ENCODE measurements around the gene TCAP.

The TCAP gene, protein sequence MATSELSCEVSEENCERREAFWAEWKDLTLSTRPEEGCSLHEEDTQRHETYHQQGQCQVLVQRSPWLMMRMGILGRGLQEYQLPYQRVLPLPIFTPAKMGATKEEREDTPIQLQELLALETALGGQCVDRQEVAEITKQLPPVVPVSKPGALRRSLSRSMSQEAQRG

DNA sequence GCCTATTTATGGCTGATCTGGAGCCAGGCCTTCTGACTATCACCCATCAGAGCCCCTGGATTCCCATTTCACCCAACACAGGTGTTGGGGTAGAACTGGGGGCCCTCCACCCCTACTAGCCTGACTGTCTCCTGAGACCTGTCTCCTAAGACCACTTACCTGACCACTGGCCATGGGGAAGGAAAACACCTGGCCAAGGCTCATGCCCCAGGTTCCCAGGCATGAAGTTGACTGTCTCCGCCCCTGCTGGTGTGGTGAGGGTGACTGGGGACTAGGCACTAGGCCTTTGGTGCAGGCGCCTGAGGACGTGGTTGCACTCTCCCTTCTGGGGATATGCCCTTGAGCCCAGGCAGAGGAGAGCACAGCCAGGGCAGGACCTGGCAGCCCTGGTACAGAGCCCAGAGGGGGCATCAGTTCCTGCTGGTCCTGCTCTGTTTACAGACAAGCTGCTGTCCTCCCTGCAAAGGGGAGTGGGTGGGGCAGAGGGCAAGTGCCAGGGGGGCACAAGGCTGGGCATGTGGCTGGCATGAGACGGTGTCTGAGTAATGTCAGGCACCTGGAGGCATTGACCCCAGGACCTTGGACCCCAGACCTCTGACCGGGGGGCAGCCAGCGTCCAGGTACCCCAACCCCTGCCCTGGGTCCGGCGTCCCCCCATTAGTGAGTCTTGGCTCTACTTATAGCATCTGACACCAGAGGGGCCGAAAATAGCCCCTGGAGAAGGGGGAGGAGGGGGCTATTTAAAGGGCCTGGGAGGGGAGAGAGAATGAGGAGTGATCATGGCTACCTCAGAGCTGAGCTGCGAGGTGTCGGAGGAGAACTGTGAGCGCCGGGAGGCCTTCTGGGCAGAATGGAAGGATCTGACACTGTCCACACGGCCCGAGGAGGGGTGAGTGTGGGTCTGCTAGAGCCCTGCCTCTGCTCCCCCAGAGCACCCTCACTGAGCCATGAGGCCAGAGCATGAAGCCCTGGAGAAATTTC, at the start of gene TCAP:
Gene TCAP, plus strand, starts transcription at position 769 of the 981 bp plus-strand sequence. Its CDS starts 11 bp downstream, at position 780.
- no peak for DNase-seq

DNA sequence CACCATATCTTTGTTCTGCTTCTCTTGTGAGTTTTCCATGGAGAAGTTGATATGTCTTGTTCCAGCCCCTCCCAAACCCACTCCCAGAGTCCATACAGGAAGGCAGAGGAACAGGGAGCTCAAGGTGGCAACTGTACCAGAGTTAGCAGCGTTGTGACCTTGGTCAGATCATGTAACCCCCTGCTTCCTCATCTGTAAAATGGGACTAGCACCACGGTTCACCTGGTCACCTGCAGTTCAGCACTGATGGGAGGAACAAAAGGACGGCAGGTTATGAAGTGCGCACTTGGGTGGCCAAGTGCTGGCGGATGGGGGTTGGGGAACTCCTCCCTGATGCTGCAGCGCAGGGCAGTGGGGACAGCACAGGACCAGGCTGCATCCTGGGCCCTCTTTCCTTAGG, 49.7 kb upstream of the TCAP start:
- no peak for DNase-seq

DNA sequence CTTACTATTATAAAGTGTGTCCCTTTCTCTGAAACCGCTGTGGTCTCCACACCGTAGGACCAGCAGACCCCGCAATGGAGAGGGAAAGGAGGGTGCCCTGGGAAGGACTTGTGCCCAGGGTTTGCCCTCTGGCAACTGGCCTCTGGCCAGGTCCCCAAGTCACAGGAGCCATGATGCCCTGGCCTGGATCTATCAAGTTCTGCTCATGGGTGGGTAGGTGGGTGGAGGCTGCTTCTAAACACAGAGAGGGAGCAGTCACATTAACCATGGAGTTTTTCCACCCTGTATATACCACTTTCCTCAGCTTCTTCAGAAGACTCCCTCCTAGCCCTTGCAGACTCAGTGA, 48.1 kb upstream of the TCAP start:
- no peak for DNase-seq

DNA sequence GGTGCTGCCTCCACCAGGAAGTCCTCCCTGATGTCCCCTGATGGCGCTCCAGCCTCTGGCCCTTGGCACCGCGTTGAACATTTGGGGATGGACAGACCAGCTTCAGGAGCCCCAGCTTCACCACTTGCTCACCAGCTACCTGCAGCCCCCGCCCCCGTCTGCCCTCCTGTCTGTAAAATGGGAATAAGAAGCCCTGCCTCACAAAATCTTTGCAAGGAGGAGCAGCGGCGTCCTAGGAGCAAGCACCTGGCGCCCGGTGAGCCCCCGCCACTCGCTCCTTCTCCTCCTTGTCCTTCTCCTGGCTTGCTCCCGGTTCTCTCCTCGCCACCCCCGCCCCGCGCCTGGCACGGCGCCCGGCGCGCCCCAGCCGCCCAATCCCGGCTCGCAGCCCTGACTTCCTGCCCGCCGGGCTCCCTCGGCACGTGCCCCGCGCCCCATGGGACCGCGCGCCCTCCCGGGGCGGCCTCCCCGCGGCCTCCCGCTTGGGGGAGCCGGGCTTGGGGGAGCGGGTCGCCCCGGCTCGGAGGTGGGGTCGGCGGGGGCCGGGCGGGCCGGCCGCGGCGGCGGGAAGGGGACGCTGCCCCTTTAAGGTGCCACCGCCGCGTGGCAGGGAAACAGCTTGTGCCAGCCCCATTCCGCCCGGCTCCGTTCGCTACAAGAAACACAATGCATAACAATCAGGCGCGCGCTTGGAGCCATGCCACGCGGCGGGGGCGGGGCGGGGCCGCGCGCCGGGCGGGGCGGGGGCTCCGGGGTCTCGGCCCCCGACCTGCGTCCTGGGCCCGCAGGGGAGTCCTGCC, 47.5 kb upstream of the TCAP start:
- DNase-seq = peak; percentile 37

DNA sequence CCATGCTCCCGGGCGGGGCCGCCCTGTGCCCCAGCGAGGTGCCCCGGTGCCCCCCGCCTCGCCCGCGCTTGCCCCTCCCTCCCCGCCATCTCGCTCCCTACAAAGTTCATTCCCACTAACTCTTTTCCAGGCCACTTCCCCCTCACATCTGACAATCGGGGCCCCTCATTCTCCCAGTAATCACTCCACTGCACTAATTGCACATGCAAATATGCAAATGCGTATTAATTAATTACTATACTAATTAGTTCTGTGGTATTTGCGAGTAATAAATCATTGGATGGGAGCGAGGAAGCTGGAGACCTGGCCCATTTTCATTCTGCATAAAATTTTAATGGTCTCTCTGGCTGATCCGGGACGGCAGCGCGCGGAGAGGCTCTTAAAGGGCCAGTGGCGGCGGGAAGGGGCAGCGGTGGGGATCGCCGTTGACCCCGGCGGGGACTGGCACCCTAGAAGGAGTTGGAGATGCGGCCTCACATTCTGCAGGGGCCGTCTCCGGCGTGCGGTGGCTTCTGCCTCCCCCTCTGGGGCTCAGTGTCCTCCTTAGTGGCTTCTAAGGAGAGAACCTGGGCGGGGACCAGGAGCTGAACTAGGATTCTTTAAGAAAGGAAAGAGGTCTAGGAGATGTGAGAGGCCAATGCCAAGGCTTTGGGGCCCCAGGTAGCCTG, 46.8 kb upstream of the TCAP start:
- DNase-seq = no peak

DNA sequence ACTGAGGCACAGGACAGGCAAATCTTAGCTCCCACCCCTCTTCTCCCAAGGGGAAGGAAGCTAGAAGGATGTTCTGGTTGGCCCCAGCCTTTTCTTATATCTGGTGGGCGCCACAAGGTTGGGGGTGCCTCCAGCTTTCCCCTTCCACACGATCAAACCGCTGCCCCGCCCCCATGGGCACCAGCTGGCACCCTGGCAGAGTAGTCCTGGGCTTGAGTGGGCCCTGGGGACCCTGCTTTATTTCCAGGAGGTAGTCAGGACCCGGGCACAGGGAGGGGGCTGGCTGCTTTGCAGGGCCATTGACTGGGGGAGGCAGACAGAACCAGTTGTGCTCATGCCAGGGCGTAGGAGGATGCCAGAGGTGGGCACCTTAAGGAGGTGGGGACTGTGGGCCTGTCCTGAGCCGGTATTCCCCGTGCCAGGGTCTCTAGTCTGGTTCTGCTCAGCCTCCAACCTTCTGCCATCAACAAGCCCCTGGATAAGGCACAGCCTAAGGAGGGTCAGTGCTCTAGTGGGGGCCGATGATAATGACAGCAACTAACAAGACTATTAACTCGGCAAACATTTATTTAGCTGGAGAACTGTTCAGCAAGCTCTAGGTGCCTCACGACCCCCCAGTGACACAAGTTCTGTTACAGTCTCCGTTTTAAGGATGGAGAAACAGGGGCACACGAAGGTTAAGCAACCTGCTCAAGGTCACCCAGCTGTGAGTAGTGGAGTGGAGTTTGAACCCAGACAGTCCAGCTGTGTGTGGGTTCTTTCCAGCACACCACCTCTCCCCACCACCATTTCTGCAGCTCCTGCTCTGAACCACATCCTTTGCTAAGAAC, 46.0 kb upstream of the TCAP start:
- no peak for DNase-seq

DNA sequence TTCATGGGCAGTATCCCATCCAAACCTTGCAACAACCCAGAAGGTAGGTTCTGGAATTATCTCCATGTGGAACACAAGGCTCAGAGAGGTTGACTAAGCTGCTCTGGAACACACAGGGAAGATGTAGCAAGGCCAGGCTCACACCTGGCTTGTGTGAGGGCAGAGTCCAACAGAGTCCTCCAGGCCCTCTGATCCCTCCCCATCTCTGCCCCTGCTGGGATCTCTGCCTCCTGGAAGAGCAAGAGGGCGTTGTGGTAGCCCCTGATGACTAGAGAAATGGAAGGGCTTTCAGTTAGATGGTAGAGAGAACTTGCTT, 45.4 kb upstream of the TCAP start:
- DNase-seq = no peak

DNA sequence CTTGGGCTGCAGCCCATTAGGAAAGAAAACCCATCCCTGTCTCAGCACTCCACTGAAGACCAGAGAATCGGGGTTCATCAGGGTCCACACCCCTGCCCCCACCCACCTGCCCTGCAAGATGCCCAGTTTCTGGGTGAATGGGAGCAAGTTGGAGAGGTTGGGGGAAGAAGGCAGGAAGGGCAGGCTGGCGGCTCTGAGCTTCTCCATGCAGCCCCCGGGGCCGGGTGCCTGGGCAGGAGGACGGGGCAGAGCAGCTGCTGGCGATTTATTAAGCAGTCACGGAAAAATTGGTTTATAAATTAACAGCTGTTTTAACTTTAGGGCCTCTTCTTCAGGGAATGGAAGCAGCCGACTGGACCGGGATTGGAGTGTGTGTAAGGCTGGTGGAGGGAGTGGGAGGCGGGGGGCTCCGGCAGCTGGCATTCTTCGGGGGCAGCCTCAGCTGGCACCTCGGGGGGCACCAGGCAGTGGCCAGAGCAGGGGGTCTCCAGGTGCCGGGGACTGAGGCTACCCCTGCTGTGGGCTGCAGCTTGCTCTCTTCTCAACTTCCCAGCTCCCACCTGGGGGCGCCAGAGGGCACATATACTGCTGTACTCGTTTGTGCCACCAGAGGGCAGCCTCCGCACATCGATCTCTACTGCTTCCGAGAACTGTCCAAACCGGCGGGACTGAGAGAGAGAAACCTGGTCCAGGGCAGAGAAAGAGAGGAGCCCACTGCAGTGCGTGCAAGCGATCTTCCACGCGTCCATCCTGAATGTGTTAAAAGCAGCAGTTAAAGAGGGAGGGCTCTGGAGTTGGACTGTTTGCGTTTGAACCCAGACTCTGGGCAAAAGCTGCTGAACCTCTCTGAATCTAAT, 43.4 kb upstream of the TCAP start:
- DNase-seq = peak; percentile 81

DNA sequence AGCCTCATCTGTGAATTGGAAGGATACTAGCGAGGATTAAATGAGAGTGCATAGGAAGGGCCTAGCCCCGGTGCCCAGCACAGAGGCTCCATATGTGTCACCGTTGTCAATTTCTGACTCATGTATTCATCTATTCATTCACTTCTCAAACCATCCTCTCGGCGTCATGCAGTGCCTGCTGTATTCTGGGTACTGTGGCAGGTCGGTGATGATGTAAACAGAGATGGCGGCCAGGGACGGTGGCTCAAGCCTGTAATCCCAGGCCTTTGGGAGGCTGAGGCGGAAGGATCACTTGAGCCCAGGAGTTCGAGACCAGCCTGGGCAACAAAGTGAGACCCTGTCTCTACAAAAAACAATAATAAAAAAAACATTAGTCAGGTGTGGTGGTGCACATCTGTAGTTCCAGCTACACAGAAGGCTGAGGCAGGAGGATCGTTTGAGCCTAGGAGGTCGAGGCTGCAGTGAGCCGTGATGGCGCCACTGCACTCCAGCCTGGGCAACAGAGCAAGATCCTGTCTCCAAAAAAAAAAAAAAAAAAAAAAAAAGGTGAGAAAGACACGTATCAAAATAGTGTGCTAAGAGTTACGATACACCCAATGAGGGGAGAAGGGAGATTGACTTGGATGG, 42.7 kb upstream of the TCAP start:
- DNase-seq = no peak

DNA sequence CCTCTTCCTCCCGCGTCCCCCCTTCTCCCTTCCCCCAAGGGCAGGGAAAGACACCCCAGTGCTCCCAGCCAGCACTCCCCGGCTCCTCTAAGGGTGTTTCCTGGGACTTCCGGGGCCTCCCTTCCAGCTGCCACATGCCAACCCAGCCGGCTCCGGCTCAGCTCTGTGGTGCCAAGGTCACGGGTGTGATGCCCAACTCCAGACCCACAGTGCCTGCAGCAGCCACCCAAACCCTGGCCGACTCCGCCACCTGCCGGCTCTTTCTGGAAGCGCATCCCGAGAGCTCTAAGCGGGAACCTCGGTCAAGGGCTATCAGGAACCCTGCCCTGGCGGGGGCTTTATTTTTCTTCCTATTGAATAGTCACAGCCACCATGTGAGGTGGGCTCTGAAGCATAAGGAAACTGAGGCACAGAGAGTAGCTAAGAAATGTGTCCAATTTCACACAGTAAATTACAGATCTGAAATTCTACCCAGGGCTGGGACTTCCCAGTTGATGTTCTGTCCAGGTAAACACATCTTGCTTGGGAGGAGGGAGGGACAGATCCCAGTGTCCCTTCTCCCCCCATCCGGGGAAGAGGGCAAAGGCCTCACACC, 41.7 kb upstream of the TCAP start:
- peak; percentile 83 for DNase-seq

DNA sequence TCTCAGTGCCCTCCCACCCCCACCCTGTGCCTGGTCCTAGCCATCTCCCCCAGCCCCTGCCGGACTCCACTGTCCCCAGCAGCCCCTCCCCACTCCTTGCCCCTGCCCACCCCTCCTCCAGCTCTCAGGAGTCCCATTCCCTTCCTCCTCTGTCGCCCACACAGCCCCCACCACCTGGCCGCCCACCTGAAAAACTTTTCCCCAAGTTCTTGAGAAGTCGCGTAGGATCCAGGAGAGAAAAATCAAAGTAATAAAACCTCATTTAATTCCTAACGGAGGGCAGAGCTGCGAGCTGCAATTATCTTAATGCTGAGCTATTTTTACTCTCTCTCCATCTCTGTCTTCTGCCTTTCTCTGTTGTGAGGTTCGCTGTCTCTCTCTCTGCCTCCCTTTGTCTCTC, 40.8 kb upstream of the TCAP start:
- DNase-seq = no peak

DNA sequence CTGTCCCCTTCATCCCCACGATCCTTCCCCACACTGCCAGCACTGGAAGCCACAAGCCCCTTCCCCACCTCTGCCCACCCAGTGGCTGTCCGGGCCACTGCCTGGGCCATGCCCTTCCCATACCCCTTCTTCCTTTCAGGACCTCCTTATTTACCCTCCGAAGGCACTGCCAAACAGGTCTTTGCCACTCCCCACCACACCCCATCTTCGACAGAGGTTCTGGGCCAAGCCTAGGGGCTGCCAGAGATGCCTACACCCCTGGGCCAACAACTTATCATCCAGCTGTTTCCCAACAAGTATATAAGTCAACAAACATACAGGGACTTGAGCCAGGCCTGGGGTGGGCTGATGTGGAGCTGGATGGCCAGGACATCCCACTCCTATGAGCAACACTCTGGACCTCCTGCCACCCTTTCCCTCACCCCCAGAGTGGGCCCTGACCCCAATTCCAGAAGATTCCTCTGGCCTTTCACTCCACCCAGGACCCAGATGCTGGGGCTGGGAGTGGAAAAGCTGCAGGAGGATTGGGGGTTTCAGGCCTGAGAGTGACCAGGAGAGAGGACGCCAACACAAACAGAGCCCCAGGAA, 39.9 kb upstream of the TCAP start:
- no peak for DNase-seq

DNA sequence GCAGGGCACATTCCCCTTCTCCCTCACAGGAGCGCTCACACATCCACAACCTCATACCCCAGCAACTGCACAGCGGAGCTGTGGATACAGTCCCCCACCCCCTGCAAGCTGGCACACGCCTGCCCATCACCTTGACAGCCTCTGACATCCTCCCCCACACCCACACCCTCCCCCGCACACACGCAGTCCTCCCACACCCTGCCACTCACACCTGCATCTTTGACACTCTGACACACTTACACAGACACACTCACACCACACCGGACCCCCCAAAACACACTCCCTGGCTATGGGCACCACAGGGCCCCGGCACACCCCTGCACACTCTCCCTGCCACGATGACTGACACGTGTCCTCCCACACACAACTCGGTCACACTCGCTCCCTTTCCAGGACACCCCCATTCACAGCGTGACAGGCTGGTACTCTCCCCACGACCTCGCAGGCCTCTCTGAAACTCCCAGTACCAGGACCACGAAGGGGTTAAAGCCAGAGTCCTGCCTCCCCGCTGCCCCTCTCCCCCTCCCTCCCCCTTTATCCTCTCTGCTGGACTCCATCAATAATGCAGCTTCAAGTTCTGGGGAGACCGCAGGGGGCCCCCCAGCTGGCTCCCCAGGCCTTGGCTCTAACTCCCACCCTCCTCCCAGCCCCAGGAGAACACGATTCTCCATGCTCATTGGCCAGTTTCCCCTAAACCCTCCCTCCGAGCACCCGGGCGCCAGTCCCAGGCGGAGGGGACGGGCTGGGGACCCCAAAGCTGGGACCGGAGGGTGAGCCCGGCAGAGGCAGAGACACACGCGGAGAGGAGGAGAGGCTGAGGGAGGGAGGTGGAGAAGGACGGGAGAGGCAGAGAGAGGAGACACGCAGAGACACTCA, 38.7 kb upstream of the TCAP start, which contains the start of gene PPP1R1B:
Gene PPP1R1B, plus strand, starts transcription at position 782 of the 876 bp plus-strand sequence. CDS start 441 bp downstream, outside the sequence.
- DNase-seq = no peak

DNA sequence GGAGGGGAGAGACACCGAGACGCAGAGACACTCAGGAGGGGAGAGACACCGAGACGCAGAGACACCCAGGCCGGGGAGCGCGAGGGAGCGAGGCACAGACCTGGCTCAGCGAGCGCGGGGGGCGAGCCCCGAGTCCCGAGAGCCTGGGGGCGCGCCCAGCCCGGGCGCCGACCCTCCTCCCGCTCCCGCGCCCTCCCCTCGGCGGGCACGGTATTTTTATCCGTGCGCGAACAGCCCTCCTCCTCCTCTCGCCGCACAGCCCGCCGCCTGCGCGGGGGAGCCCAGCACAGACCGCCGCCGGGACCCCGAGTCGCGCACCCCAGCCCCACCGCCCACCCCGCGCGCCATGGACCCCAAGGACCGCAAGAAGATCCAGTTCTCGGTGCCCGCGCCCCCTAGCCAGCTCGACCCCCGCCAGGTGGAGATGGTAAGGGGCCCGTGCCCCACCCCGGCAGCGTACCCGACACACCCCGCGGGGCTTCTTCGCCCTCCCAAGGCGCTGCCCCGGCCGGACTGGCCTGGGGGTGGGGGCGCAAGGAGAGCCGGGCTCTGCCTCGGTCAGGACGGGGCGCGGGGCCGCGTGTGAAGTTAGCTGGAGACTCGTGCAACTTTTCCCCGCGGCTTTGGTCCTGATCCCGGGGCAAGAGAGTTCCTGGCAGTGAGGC, 38.0 kb upstream of the TCAP start:
- no peak for DNase-seq

DNA sequence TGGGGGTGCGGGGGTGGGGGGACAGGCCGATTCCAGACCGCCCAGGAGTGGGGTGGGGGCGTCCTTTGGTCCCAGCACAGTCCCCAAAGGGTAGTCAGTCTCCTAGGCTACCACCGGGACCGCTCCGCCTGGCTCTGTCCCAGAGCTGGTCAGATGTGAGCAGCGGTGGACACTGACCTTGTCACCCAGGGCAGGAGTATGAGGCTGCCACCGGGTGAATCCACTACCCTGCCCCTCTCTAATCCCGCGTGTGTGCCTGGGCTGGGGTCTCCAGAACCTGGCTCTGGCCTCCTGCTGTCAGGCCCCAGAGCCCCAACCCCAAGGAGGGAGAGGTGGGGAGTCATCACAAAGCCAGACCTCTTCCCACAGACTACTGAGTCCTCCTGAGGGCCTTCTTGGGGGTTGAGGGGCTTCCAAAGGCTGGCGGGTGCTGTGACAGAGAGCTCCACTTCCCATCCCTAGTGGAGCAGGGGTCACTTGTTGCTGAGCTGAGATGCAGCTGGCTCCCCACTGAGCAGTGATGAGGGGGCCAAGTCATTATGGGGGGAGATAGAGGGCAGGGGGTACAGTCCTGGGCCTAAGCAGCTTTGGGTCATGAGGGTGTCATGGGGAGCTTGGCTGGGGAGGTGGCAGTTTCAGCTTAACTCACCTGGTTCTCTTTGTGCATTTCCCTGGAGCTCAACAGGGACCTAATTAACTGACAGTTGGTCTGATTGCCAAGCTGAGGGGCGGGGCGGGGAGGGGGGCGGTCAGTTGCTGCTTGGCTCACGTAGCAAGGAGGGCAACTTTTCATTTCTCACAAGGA, 37.2 kb upstream of the TCAP start:
- no peak for DNase-seq

DNA sequence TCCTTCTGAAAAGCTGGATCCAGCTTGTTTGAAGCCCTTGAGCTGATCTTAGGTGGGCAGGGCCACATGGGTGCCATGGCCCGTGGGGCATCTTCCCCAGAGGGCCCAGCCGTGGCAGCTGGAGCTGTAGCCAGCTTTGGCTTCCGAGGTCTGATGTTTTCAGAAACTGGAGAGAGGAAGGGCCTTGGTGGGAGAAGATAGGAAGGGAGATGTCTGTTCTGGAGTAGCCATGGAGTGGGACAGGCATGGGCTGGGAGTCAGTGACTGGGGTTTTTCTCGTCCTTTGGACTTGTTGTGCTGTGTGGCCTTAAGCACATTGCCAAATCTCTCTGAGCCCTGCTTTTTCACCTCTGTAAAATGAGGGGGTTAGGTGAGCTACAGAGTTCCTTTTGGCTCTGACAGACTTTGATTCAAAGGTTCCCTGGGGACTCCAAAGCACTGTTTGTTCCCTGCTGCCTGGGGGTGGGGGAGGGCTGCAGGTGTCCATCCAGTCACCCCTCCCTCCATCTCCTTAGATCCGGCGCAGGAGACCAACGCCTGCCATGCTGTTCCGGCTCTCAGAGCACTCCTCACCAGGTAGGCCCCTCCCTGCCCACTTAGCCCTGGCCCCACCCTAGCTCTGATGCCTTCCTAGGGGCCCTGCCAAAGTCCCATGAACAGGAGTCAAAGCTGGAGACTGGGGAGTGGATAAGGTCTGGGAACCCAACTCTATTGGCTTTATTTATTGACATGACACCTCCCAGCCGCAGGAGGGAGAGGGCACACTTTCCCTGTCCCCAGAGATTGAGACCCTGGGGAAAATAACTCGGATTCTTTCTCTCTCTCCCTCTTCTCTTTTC, 36.3 kb upstream of the TCAP start:
- DNase-seq = no peak

Measured in CD4-positive, alpha-beta T cell treated with Interferon gamma for 1 hour (primary cell).